Stimulated activated CD8-positive, alpha-beta memory T cell treated with anti-CD3 and anti-CD28 coated beads, Interleukin-12 subunit alpha, Interleukin-12 subunit beta, amount 100 ng/mL, for 24 hours (primary cell): Measurements from ENCODE around the gene STK11IP.

Experiments used
- DNase-seq: peaks from one replicate; pipeline ENCODE4 v3.0.0-alpha.2; 2020; ENCODE audit errors: extremely low read depth

Gene STK11IP

GRCh38 chr2:219563271-219563928 lies 34.3 kb upstream of the STK11IP start:
- no peak for DNase-seq

- no peak for DNase-seq
Measured at GRCh38 chr2:219565130-219566080, 32.3 kb upstream of the STK11IP start.

- DNase-seq, result no peak
Measured at GRCh38 chr2:219566640-219567039, 31.0 kb upstream of the STK11IP start.

GRCh38 chr2:219567131-219567530 lies 30.5 kb upstream of the STK11IP start:
- DNase-seq, result no peak

- DNase-seq, result no peak
Measured at GRCh38 chr2:219567791-219568361, 29.8 kb upstream of the STK11IP start.

- no peak for DNase-seq
Measured at GRCh38 chr2:219569041-219569440, 28.6 kb upstream of the STK11IP start.

GRCh38 chr2:219569635-219570034 lies 28.0 kb upstream of the STK11IP start:
- DNase-seq, result no peak

- DNase-seq, result no peak
Measured at GRCh38 chr2:219570194-219570923, 27.3 kb upstream of the STK11IP start.

GRCh38 chr2:219570924-219571310 lies 26.7 kb upstream of the STK11IP start:
- DNase-seq, result no peak

- no peak for DNase-seq
Measured at GRCh38 chr2:219571311-219572236, 26.1 kb upstream of the STK11IP start, which contains the start of gene OBSL1. Gene OBSL1, minus strand, starts transcription at chr2:219571539. Its CDS starts 307 bp downstream, at chr2:219571232.

- DNase-seq, result no peak
Measured at GRCh38 chr2:219572237-219573001, 25.2 kb upstream of the STK11IP start, which contains the start of gene INHA. Gene INHA, plus strand, starts transcription at chr2:219572310. Its CDS starts 65 bp downstream, at chr2:219572375.

GRCh38 chr2:219573166-219573565 lies 24.5 kb upstream of the STK11IP start:
- DNase-seq, result no peak

GRCh38 chr2:219574484-219575311 lies 23.0 kb upstream of the STK11IP start:
- DNase-seq, result no peak

- no peak for DNase-seq
Measured at GRCh38 chr2:219575566-219576504, 21.8 kb upstream of the STK11IP start.

- DNase-seq, result no peak
Measured at GRCh38 chr2:219576505-219577388, 20.9 kb upstream of the STK11IP start.

- DNase-seq, result no peak
Measured at GRCh38 chr2:219578811-219579613, 18.6 kb upstream of the STK11IP start.
